Stimulated activated CD4-positive, alpha-beta T cell treated with anti-CD3 and anti-CD28 coated beads, Interleukin-12 subunit alpha, Interleukin-12 subunit beta, amount 100 ng/mL, for 24 hours (primary cell): ENCODE data around the gene MAP2.

ENCODE experiments used
- DNase-seq, 2 experiments: peaks; one replicate each; pipeline ENCODE4 v3.0.0-alpha.2; 2020; ENCODE audit warnings: low read depth in 2 of 2

MAP2 gene

DNA sequence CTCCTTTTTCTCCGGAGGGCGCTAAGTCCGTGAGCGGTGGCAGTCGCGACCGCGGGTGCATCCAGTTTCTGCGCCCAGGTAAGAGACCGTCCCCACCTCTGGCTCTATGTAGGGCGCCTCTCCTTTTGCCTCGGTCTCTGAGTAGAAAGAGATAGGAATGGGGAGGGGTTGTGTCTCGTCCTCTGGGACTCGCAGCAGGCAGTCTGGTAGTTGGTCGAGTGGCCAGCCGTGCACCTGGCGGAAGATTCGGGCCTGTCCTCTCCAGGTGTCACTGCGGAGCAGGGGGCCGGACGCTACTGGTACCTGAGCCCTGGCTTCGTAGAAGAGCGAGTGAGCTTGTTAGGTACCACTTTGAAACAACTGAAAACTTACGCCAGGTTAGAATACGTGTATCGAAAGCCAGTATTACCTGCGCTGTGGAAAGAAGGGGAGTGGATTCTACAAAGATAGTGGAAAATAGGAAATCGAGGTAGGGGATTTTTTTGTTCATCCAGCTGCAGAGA is 403 bp downstream of the MAP2 start:
- DNase-seq, result no peak

DNA sequence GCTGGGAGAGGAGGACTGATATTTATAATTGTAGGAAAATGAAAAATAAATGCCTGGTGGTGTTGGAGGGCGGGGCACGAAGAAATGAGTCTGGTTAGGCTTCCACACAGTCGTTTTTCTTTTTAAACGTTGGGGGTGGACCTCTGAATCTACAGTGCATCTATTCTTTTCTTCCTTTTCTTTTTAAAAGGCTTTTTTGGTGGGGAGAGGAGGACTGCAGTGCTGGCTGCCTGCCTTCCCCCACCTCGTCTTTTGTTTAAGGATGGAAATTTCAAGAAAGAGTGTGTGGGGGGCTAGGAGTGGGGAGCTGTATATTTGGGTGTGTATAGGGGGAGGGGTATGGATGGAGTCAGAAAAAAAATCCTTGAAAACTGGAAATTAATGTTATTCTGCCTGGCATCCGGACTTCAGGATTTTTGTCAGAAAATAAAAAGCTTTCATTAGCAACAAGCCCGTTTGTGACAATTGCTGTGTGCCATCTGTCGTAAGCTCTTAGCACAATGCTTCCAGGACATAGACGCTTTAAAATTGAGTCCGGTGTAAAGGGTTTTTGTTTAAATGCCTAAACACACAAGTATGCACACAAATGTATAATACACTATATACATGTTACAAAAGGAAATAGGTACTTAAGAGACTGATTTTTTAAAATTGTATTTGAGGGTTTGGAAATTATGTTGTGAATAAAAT is 1.1 kb downstream of the MAP2 start:
- no peak for DNase-seq

GRCh38 chr2:209425471-209426071 is 1.7 kb downstream of the MAP2 start:
- DNase-seq, result no peak

- no peak for DNase-seq
Observed at GRCh38 chr2:209426432-209426831, 2.6 kb downstream of the MAP2 start.

DNA sequence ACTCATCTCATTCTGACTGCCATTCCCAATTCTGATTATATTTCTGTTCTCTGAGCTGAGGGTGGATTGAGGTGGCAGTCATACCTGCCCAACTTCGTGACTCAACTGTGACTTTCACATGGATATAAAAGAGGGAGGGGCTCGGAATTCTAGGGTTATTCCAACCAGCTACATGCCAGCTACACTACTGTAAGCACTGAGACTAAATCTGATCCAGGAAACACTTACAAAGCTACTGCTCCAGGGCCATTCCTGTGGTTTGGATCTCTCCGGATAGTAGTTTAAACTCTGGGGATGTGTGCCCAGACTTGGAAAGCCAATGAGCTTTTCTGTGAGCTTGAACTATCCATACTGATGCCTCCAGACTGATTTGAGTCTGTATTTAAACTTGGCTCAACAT is 7.9 kb downstream of the MAP2 start:
- no peak for DNase-seq

DNA sequence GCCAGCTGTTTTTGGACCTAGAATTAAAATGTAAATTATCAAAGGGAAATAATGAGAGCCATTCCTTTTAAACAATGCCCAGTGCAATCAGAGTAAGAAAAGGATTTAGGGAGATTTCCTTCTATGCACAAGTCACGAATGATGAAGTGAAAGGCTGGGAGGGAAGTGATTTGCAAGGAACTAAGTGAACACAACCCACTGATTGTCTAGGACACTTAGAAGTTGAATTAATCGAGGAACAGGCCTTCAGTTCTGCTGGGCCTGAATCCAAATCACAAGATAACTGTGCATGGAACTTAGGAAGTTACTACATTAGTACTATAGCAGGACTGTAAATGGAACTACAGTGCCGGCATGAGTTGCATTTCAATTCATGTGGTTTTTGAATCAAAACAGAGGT is 17.7 kb downstream of the MAP2 start:
- DNase-seq, result no peak

GRCh38 chr2:209442939-209443338 is 19.1 kb downstream of the MAP2 start:
- no peak for DNase-seq

DNA sequence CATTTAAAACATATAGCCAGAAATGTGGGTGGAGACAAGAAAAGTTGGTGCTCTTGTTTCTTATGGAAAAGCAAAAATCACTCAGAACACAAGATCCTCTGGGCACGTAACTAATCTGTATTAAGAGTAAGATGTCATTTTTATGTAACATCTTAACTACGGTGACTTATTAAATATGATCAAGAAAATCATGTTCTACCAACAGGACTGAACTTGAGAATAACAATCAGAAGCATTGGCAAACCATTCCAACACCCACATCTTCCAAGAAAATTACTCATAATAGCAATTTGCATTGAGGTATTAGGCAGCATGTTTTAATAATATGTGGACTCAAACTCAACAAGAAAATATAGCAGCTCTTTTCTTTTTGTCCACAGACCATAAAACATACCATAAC is 21.6 kb downstream of the MAP2 start:
- DNase-seq, result no peak

DNA sequence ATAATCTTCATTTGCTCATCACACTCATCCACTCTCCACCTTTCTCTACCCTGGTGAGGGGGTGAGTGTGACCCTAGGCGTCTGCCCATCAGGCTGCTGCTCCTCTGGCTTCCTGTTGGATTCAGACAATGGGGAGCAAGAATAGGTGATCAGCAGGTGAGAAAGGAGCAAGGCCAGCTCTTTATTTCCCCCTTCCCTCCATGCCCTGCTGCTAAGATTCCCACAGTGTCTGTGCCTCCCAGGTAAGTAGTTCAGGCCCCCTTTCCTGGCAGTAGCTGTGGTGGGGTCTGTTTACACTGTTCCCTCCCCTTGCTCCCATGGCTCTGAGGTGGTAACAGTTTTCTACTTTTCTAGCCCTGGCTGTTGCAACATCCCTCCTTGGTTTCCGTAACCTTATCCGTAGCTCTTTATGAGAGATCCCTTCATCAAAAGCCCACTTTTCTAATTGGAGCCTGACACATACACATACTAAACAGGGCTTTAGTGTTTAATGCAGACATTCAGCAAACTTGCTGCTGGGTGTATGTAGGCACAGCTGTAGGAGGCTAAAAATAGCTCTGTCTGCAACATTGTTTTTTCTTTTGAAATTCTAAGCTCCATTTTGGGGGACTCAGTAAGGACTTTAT is 27.5 kb downstream of the MAP2 start:
- DNase-seq, result no peak

DNA sequence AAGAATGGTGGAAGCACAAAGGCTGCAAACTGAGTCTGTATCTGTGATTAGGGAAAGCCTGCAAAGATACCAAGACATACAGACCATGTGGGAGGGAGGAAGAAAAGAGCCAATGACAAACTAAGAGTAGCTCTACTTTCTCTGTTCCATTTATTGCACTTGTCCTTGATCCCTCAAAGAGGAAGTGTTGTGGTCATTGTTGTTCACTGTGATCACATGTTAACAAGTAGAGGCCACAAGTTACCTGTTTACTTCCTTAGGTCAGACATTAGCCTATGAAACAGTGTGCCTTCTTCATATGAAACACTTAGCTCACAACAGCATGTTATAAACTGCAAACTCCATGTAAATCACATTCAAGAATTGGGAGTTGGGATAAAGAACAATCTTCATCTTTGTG is 32.6 kb downstream of the MAP2 start:
- no peak for DNase-seq

DNA sequence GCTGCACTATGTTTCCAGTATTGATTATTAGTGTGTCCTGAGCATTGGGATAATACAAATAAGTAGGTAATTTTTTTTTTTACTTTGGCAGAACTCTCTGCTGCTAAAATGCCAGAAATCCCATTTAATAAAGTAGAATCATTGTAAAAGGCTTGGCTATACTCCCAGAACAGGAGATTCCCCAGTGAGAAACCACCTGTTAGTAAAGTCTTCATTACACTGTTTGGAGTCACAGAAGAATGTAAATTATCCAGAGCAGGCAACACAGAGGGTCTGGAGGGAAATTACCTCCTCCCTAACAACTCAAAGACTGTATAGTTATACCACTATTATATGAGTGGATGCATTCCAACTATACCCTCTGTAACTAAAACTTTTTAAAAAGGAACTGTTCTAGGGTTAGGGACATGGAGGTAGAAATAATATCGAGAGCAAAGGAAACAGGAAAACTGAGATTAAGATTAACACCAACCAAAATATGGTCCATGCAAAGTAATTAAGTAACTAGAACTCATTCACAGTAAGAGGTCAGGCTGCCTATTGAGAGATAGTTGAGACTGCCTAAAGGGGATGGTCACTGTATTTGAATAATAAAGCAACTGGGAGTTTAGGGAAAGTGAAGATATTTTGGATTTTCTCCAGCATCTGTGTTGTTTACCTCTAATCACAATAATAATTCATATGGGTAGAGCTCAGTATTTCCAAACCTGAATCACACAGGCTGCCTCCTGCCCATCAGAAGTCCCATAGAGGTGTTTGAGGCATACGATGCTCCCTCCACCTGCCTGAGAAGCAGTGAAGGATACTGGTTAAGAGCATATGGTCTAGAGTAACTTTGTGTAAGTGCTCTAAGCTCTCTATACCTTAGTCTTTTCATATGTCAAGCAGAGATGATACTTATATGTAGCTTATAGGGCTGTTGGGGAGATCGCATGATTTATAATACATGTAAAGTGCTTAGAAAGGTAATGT is 34.4 kb downstream of the MAP2 start:
- no peak for DNase-seq

DNA sequence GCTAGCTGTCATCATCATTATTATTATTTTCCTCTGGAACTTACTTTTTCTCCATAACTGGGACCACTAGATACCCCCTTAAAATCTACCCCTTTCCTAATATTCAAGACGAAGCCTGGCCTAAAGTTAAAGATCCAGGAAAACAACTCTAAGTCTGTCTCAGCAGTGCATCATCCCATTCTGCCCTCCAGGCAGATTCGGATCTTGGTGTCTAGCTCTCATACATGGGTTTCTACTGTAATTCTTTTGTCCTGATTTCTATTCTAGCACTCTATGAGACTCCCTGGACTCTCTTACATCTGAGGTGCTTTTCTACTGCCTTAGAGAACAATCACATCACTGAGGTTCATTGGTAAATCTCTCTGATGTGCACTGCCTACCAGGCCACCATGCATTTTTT is 35.5 kb downstream of the MAP2 start:
- DNase-seq, result no peak

GRCh38 chr2:209460151-209460761 is 36.4 kb downstream of the MAP2 start:
- DNase-seq, result no peak

DNA sequence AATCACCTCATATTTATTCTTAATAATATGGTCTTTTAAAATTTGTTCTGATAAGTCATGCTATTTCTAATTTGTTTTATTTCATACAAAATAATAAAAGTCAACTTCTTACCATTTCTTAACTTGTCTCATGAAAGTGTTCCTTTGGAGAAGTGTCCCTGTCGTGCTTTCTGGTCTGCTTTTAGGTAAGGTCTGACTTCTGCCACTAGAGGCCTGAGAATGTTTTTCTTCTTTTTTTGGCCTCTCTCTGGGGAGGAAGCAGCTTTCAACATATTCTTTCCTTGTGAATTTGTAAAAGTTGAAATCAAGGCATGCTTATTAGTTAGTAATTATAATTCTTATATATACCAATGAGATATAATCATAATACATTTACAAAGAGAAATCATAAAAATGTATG is 39.4 kb downstream of the MAP2 start:
- no peak for DNase-seq

DNA sequence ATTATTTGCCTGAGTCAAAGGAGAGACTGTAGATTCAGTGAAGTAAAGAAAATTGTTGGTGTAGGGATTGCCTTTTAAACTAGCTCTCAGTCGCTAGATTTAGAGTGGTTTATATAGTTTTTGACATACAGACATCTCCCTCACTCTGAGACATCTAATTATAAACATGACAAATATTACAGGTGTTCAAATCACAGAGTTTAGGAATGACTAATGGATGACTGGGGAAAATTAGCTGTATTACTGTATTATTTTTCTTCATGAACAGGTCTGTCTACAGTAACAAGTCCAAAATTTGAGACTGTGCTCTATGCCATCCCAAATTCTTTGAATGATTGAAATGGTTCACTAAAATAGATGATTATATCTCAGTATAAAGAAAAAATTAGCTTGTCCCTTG is 40.0 kb downstream of the MAP2 start:
- no peak for DNase-seq

GRCh38 chr2:209468846-209469245 is 45.0 kb downstream of the MAP2 start:
- DNase-seq, result no peak

GRCh38 chr2:209469481-209469880 is 45.6 kb downstream of the MAP2 start:
- DNase-seq, result no peak

DNA sequence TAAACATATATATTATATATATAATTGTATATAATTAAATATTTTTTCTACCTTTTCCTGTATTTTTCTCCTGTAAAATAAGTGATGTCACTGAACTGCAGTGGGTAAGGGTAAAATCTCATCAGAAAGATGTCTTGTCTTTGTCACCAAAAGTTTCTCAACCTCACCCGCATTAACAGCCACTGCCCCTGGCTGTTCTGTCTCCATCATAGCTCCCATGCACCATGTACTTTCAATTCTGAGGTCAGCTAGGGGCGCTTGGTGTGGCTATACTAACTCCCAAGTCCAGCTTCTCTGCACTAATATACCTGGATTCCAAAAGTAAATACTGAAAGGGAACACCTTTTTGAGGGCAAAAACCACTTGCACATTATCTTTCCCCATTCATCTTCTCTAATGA is 46.6 kb downstream of the MAP2 start:
- DNase-seq, result no peak

GRCh38 chr2:209471037-209471436 is 47.2 kb downstream of the MAP2 start:
- no peak for DNase-seq

- no peak for DNase-seq
Observed at GRCh38 chr2:209472112-209472832, 48.4 kb downstream of the MAP2 start.

DNA sequence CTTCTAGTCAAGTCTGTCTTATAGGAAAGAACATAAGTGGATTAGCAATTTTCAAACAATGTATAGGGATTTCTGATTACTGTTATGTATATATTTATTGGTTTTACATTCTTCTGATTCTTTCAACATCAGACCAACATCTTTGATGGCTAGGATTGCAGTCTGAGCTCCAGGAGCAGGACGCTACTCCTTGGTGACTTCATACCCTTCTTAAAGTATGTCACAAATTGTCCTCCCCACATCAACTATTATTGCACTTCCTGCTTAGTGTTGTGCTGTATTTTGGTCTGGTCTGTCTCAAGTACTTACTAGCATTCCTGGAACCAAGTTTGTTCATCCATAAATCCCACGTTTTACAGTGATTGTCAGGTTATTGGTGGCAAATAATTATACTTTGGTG is 49.0 kb downstream of the MAP2 start:
- no peak for DNase-seq
